GM21723 (cell line): ENCODE measurements around the gene ANKRD22.
"Not testable (repeated sequence)": the region's sequence is repeated elsewhere in the genome, so short reads cannot be mapped to it uniquely, and the experiment has no call there.

Experiments
- ATAC-seq: cut with Tn5 transposase; IDR thresholded peaks from one replicate; pipeline ENCODE4 v1.9.1; 2021; ENCODE audit warnings: mild to moderate bottlenecking, moderate library complexity; ENCODE audit not compliant: unreplicated experiment

ANKRD22 gene

GRCh38 chr10:88851706-88852105 is at the start of gene ANKRD22:
Gene ANKRD22, minus strand, starts transcription at chr10:88851844. Its CDS starts 237 bp downstream, at chr10:88851607.
- ATAC-seq = no peak

- no peak for ATAC-seq
Observed at GRCh38 chr10:88899886-88900285, 48.2 kb upstream of the ANKRD22 start.

GRCh38 chr10:88898727-88899126 is 47.1 kb upstream of the ANKRD22 start:
- no peak for ATAC-seq

- ATAC-seq = no peak
Observed at GRCh38 chr10:88896994-88897853, 45.6 kb upstream of the ANKRD22 start.

DNA sequence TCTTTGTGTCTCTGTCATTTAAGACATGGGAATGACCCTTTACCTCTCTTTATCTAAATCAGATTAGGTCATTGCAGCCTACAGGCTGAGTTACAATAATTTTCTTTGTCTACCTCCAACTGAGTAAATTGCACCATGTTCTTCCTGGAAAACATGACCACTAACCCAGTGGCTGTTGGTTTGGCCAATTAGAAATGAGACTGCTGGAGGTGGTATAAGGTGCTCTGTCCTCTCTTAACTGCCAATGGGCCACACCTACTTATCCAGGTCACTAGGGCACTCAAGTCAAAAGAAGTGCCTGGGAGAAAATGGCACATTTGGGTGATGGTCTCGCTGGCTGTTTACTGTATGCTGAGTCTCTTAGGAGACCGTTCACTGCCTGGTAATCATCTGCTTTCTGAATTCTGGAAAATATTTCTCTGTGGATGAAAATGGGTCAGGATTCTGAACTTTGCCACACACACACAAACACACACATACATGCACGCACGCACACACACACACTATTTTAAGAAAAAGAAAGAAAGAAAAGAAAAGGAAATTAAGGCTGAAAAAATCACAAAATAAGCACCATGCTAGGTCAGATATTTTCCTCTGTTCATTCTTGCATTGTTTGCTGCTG is 44.8 kb upstream of the ANKRD22 start:
- no peak for ATAC-seq

- no peak for ATAC-seq
Observed at GRCh38 chr10:88895250-88895649, 43.6 kb upstream of the ANKRD22 start.

GRCh38 chr10:88893611-88894010 is 42.0 kb upstream of the ANKRD22 start:
- ATAC-seq = no peak

- no peak for ATAC-seq
Observed at GRCh38 chr10:88892222-88892967, 40.8 kb upstream of the ANKRD22 start.

DNA sequence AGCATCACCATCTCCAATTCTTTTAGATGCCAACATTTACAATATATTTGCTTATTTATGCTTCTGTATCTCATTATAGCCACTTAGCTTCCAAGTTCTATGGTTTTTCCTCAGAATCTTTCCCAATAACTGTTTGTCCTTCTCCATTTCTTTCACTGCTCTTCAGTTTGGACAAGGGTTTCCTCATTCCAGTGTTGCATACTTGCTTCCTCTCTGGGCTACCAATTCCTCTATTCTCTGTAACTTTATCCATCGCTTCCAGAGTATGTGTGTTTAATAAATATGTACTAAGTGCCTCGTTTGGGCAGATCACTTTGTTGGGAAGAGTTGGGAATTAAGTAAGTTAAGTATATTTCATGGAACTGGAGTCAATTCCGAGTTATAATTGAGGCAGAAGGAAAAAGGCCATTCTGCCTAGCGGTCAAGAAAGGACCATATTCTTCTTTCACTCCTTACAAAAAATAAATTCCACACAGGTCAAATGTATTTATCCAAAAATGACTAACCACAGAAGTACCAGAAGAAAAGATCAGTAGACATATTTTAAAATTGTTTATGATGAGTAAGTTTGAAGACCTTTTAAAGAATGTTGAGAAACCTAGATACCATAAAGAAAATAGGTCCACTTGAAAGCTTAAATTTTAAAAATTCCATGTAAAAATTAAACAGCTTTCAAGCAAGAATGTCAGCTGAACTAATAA is 39.2 kb upstream of the ANKRD22 start:
- no peak for ATAC-seq

- peak; percentile 61 for ATAC-seq
Observed at GRCh38 chr10:88889559-88890337, 38.1 kb upstream of the ANKRD22 start.

DNA sequence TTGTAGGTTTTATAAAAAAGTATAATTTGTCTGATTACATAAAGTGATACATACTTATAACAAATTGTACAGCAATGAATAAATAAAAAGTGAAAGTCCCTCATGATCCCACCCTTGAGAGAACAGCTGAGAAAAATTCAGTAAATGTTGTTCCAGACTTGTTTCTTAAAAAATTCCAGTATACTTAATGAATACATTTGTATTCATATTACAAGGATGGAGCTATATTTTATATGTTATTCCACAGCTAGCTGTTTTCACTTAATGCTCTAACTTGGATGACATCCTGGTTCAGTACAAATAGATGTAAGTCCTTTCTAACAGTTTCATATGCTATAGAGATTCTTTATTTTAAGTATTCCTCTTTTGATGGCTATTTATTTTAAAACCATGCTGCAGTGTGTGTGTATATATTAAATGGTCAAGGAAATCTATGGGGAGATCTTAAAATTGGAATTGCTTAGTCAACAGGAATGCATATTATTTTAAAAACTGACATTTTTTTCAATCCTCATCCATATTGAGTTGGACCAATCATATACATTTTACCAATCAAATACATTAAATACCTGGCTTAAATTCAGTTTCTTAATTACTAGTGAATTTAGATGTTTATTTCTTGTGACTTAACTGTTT is 37.3 kb upstream of the ANKRD22 start:
- ATAC-seq = no peak

- ATAC-seq = peak; percentile 57
Observed at GRCh38 chr10:88886557-88886956, 34.9 kb upstream of the ANKRD22 start.

DNA sequence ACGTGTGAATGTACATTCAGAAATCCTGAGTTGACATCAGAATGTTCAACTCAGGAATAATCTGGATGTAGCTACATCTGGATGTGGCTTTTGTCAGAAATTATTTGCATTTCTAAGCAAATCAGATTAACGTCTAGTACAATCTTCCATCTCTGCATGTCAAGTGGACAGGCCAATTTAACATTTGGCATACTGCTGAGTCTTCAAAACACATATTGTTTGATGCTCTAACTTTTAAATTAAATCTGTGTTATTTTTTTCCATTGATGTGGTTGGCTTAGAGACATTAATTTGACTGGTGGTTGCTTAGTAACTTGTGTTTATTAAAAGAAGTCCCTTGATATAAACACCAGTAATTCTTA is 31.8 kb upstream of the ANKRD22 start:
- no peak for ATAC-seq

- ATAC-seq = not testable (repeated sequence)
Observed at GRCh38 chr10:88882646-88883447, 31.2 kb upstream of the ANKRD22 start.

DNA sequence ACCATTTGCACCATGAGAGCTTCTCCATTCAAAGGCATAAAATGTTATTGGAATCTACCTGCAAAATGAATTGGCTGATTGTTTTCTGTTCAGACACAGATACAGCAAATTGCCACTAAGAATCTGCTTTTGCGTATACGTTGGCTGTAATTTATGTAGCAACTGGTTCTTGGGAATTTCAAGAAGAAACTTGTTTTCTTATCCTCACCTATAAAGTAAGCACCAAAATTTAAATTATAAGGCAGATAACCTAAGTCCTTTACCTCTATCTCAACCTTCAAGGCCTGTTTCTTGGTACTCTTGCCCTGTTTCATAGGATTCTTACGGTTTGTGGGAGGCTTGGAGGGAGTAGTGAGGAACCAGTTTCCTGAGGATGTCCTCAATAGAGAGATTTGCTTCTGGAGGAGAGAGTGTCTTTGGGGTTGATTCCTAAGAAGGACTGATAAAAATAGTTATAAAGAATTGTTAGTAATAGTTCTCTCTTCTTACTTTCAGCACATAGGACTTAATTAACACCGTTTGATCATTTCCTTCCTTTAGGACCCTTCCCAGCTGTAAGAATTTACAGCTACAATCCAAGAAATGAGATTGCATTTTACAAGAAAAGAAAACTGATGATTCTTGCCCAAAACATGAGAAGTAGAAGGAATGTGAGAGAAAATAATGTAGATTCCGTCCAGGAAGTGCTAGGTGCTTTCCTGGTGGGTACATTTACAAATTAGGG is 30.4 kb upstream of the ANKRD22 start:
- ATAC-seq = no peak

DNA sequence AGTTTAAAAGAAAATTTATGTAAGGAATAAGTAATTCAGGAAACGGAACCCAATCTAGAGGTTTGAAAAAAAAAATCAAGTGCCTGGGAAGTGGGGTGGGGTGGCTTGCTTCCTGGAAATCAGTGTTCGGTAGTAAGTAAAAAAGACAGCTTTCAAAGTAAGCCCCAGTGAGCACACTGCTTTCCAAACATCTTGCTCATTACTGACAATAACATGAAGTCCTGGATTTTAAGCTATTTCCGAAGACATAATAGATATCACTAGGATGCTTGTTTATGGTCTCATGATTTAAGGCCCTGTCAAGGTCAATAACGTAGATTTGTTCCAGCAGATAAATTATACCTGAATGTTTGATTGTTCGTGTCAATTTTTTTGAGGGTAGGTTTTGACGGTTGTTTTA is 29.7 kb upstream of the ANKRD22 start:
- no peak for ATAC-seq

DNA sequence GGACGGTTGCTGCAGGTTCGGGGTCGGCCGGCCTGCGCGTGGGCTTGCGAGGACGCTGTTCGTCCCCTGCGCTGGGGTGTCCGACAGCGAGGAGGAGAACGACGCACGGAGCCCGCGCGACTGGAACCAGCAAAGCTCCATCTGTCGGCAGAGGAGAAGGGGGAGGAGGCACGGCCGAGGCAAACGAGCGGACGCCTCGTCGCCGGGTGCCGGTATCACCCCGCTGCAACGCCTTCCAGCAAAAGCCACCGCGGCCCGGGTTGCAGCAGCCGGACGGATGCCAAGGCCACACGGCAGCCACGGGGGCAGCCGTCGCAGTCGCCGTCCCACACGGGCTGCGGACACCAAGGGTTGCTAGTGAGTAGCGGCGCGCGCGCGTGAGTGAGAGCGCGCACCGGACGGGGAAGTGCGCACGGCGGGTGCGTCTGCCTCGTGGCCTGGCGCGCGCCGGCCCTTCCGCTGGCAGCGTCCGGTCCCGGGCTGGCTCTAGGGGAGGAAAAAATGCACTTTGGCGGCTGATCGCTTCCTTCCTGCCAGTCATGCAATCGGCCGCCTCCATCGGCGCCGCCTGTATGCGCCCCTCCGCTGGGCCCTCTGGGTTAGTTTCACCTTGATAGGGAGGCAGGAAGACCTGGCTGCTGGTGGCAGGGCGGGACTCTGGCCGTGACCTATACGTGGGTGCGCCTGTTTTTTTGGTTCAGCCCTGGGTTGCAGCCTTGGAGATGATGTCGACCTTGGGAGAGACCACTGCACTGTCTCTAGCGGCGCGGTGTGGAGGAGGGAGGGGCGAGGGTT is 28.8 kb upstream of the ANKRD22 start:
- ATAC-seq = peak; percentile 73
